K562 (cell line): ENCODE results near the gene MSS51. TPM values are rescaled to one million over a fixed set of nuclear protein-coding genes. Genes with fewer than 3 reads are reported as not detected.
A peak's percentile ranks its signal among the peaks of the same experiment; 100 is the strongest.

Experiments
- ATAC-seq: fragments of 200-7000 bp; cut with Tn5 transposase; 3 replicates; pipeline ENCODE4 v1.9.1; 2020; ENCODE audit warnings: moderate library complexity
- BruUV-seq: library from RNA; stranded (reverse); fragments of 400-500 nt; replicated peaks from 2 replicates; lab custom pipeline; 2021; lab: Mats Ljungman, UMichigan
- CTCF ChIA-PET: fragments of 300-600 bp; formaldehyde crosslinking; extraction: SDS; loops from one replicate; lab custom pipeline; 2021; ENCODE audit warnings: low intra/inter-chr PET ratio; lab: Yijun Ruan, JAX
- POLR2A ChIA-PET: fragments of 300-600, 350-650 bp; sonication (Branson Sonifier 250); formaldehyde crosslinking; extraction: SDS; loops from one replicate; lab custom pipeline; 2021; ENCODE audit warnings: antibody characterized with exemption, inconsistent platforms; lab: Yijun Ruan, JAX
- DNase-seq, 4 experiments: peaks; one replicate each; pipeline versions ENCODE4 v3.0.0 to v3.0.0-alpha.2; 2011 to 2018; ENCODE audit warnings: low spot score in 3 of 4, mixed read lengths in 3 of 4; ENCODE audit errors: extremely low read depth in 1 of 4
- FAIRE-seq: peaks from 2 replicates; lab custom pipeline; 2011; peaks lifted over from hg19 to GRCh38; lab: Jason Lieb, UNC
- H2AFZ ChIP-seq: 2 replicates; pipeline ENCODE4 v1.6.0; 2011; ENCODE audit warnings: low read depth, low read length, control low read depth, inconsistent platforms
- H3K27ac ChIP-seq: fragments of 200-600 bp; 3 replicates; pipeline ENCODE4 v1.8.0; 2011; ENCODE audit warnings: low read depth, mild to moderate bottlenecking, control low read depth, inconsistent platforms, low read length, moderate library complexity, mixed read lengths; ENCODE audit errors: extremely low read depth
- H3K27me3 ChIP-seq, 2 experiments: fragments of 300-600 bp in 1 of 2; 2 replicates in 1 of 2; 3 replicates in 1 of 2; pipeline versions ENCODE4 v1.6.0 to v1.8.0; 2011; ENCODE audit warnings: inconsistent platforms in 2 of 2, low read length in 2 of 2, mild to moderate bottlenecking in 1 of 2, mixed read lengths in 1 of 2, moderate library complexity in 1 of 2; ENCODE audit not compliant: control insufficient read depth in 2 of 2, insufficient read depth in 2 of 2
- H3K36me3 ChIP-seq: fragments of 300-600 bp; 3 replicates; pipeline ENCODE4 v1.8.0; 2011; ENCODE audit warnings: mild to moderate bottlenecking, low read length, inconsistent platforms; ENCODE audit not compliant: control insufficient read depth, insufficient read depth
- H3K4me1 ChIP-seq, 2 experiments: fragments of 200-600 bp in 1 of 2; replicated peaks in 1 of 2; 2 replicates in 1 of 2; 3 replicates in 1 of 2; pipeline versions ENCODE4 v1.5.1 to v1.8.0; 2011; ENCODE audit warnings: inconsistent platforms in 2 of 2, low read length in 2 of 2, mild to moderate bottlenecking in 1 of 2, mixed read lengths in 1 of 2, moderate library complexity in 1 of 2; ENCODE audit not compliant: control insufficient read depth in 2 of 2, insufficient read depth in 2 of 2
- H3K4me2 ChIP-seq: 2 replicates; pipeline ENCODE4 v1.6.1; 2011; ENCODE audit warnings: low read length, control low read depth, inconsistent platforms, mixed read lengths; ENCODE audit not compliant: insufficient read depth
- H3K4me3 ChIP-seq: fragments of 200-600 bp; sonication (generic), shearing (Covaris generic); 2 replicates; pipeline ENCODE4 v1.5.1; 2016; ENCODE audit warnings: control low read depth, inconsistent platforms
- H3K79me2 ChIP-seq: fragments of 200-600 bp; 3 replicates; pipeline ENCODE4 v1.8.0; 2011; ENCODE audit warnings: low read length, inconsistent platforms; ENCODE audit not compliant: control insufficient read depth, insufficient read depth
- H3K9ac ChIP-seq, 2 experiments: 2 replicates each; pipeline versions ENCODE4 v1.6.0 to v1.6.1; 2011; ENCODE audit warnings: low read depth in 2 of 2, low read length in 2 of 2, control low read depth in 1 of 2, inconsistent platforms in 1 of 2, mild to moderate bottlenecking in 1 of 2, mixed read lengths in 1 of 2; ENCODE audit not compliant: insufficient read depth in 1 of 2
- H3K9me1 ChIP-seq: one replicate; pipeline ENCODE4 v1.6.0; 2011; ENCODE audit warnings: inconsistent platforms, mild to moderate bottlenecking, low read length, moderate library complexity; ENCODE audit not compliant: control insufficient read depth, insufficient read depth
- H3K9me3 ChIP-seq: replicated peaks from 2 replicates; pipeline ENCODE4 v1.5.1; 2011; ENCODE audit warnings: low read depth, low read length, inconsistent platforms; ENCODE audit not compliant: control insufficient read depth, insufficient read depth
- H4K20me1 ChIP-seq: replicated peaks from 2 replicates; pipeline ENCODE4 v1.6.1; 2011; ENCODE audit warnings: low read length, inconsistent platforms, mixed read lengths; ENCODE audit not compliant: control insufficient read depth, insufficient read depth
- CBFA2T3 ChIP-seq: fragments of 450-650 bp; IDR thresholded peaks from 2 replicates; pipeline ENCODE4 v1.6.1; 2017
- CGGBP1 ChIP-seq: fragments of 250-450 bp; sonication (Bioruptor Pico); IDR thresholded peaks from 2 replicates; pipeline ENCODE4 v1.9.0; 2021; ENCODE audit warnings: mild to moderate bottlenecking
- CHAMP1 ChIP-seq: fragments of 450-650 bp; IDR thresholded peaks from 2 replicates; pipeline ENCODE4 v1.6.1; 2016; ENCODE audit warnings: mild to moderate bottlenecking
- GTF3C2 ChIP-seq: IDR thresholded peaks from 3 replicates; pipeline ENCODE4 v1.6.1; 2011; ENCODE audit warnings: borderline replicate concordance, mild to moderate bottlenecking, moderate library complexity; ENCODE audit not compliant: insufficient read length; ENCODE audit errors: extremely low read depth
- NCOR1 ChIP-seq: fragments of 450-650 bp; IDR thresholded peaks from 2 replicates; pipeline ENCODE4 v1.6.1; 2016; ENCODE audit warnings: mild to moderate bottlenecking, moderate library complexity
- NFRKB ChIP-seq: fragments of 450-650 bp; IDR thresholded peaks from 2 replicates; pipeline ENCODE4 v1.6.1; 2016; ENCODE audit warnings: low read depth
- NKRF ChIP-seq: fragments of 450-650 bp; IDR thresholded peaks from 2 replicates; pipeline ENCODE4 v1.6.1; 2016; ENCODE audit warnings: borderline replicate concordance
- PHTF2 ChIP-seq: fragments of 250-450 bp; sonication (Bioruptor Pico); IDR thresholded peaks from 2 replicates; pipeline ENCODE4 v1.5.0; 2021; ENCODE audit warnings: mild to moderate bottlenecking
- RBM34 ChIP-seq: fragments of 200-400 bp; formaldehyde crosslinking; IDR thresholded peaks from 2 replicates; pipeline ENCODE4 v1.6.1; 2018; ENCODE audit warnings: low read length, borderline replicate concordance; ENCODE audit not compliant: insufficient read depth
- SRSF1 ChIP-seq: fragments of 200-400 bp; formaldehyde crosslinking; IDR thresholded peaks from 2 replicates; pipeline ENCODE4 v1.6.1; 2017; ENCODE audit warnings: mild to moderate bottlenecking, low read depth, low read length, moderate library complexity
- TAF7 ChIP-seq: fragments of 450-650 bp; IDR thresholded peaks from 2 replicates; pipeline ENCODE4 v1.6.1; 2016; ENCODE audit warnings: missing genetic modification characterization, missing compliant biosample characterization
- TBP ChIP-seq: optimal IDR thresholded peaks from 2 replicates; pipeline ENCODE3; 2011; ENCODE audit warnings: low read depth, low read length, improper control_type of control experiment
- TSC22D4 ChIP-seq: fragments of 450-650 bp; IDR thresholded peaks from 2 replicates; pipeline ENCODE4 v1.6.1; 2016; ENCODE audit warnings: missing genetic modification characterization, missing biosample characterization, control low read depth
- ZNF134 ChIP-seq: fragments of 250-450 bp; sonication (Bioruptor Pico); conservative IDR thresholded peaks from 2 replicates; pipeline ENCODE4 v1.4.0; 2020
- ZNF165 ChIP-seq: fragments of 250-450 bp; sonication (Bioruptor Pico); IDR thresholded peaks from 2 replicates; pipeline ENCODE4 v1.4.0; 2020; ENCODE audit warnings: borderline replicate concordance
- ZNF184 ChIP-seq: sonication (generic); formaldehyde crosslinking; IDR thresholded peaks from 2 replicates; pipeline ENCODE4 v1.5.0; 2020; ENCODE audit warnings: missing genetic modification reagents
- ZNF354B ChIP-seq: fragments of 250-450 bp; sonication (Bioruptor Pico); IDR thresholded peaks from 2 replicates; pipeline ENCODE4 v1.4.0; 2020
- WGBS: fragments of 100-300 bp; shearing (Covaris generic); methylation state at CpG from one replicate; pipeline ENCODE4 v1.1.6; 2016; ENCODE audit warnings: low coverage, mixed read lengths; ENCODE audit not compliant: insufficient coverage; ENCODE audit errors: missing lambda C conversion rate; 5-methylcytosine and 5-hydroxymethylcytosine counted together
- in situ Hi-C: fragments of 300-500 bp; cut with MboI; formaldehyde crosslinking; loops from 4 replicates; pipeline ENCODE4 v1.15.0; 2018; ENCODE audit warnings: inconsistent platforms, mixed read lengths
- intact Hi-C: fragments of 100-400 bp; cut with micrococcal nuclease; formaldehyde crosslinking; loops from 2 replicates; pipeline ENCODE4 v1.14.2; 2022
- polyA plus RNA-seq, 8 experiments: library from polyadenylated mRNA; depleted of rRNA in 4 of 8; stranded (reverse) in 5 of 8; unstranded in 3 of 8; fragments of >200 nt; fragmentation: Nextera tagmentation in 2 of 8; fragmentation: Illumina TruSeq in 1 of 8; extraction: Ambion mirVana in 2 of 8; extraction: Trizol in 1 of 8; gene quantifications; 2 replicates each; pipeline versions ENCODE4 v1.2.1 to v1.2.3, GENCODE V29; 2011 to 2014; ENCODE audit warnings: inconsistent platforms in 1 of 8, missing spikeins in 1 of 8
- total RNA-seq, 7 experiments: library from RNA; depleted of rRNA in 6 of 7; stranded (reverse); fragments of >200 nt in 6 of 7; fragmentation: Illumina TruSeq in 2 of 7; extraction: Trizol in 2 of 7; gene quantifications; 2 replicates each; pipeline versions ENCODE4 v1.2.1 to v1.2.3, GENCODE V29; 2011 to 2021; ENCODE audit warnings: low replicate concordance in 1 of 7

MSS51 gene
- total and polyA plus RNA-seq, 9 of the 15 experiments (the other 6 are each of a cell fraction or from before 2014, with no cell fraction given), result 0.28 to 1.8 (median 1.2) TPM

- no peak for TF ChIP-seq NKRF
- TF ChIP-seq TSC22D4 (tag), result no peak
- no peak for TF ChIP-seq ZNF134 (CRISPR knock-in tag)
- no peak for TF ChIP-seq SRSF1
- TF ChIP-seq PHTF2 (CRISPR knock-in tag), result no peak
- TF ChIP-seq TBP, result no peak
- no peak for TF ChIP-seq TAF7 (tag)
- no peak for TF ChIP-seq ZNF184 (CRISPR knock-in tag)
These were observed at the start of gene MSS51 (continued) for GRCh38 chr10:73433538-73433867.

- intact Hi-C loops (no loop called here), in situ Hi-C loops (no loop called here)
- H4K20me1 ChIP-seq, result no peaks in the 10 kb centered on the region
- ChIA-PET CTCF (no interaction called here), POLR2A (no interaction called here)
- no peak overlapping the region for H3K4me2 ChIP-seq
- peaks cover 8% of the 10 kb centered on the region; the same call in 1 of the 3 replicates for H3K79me2 ChIP-seq
- H3K9ac ChIP-seq, result no peak overlapping the region
- WGBS, result 76% methylated on average over 6 of the region's 7 CpGs
- H3K9me1 ChIP-seq, result no peaks in the 10 kb centered on the region
- no peaks in the 10 kb centered on the region for H3K4me1 ChIP-seq
- no peak overlapping the region for H3K27ac ChIP-seq
- no peak overlapping the region for H2AFZ ChIP-seq
- ATAC-seq, result no peak
- no peaks in the 10 kb centered on the region for H3K27me3 ChIP-seq
- peaks cover 44% of the 10 kb centered on the region for H3K36me3 ChIP-seq
- no peaks in the 10 kb centered on the region for H3K9me3 ChIP-seq
- no TSS peak for BruUV-seq
- DNase-seq, result no peak
- no peak overlapping the region for H3K4me3 ChIP-seq
- peak; percentile 69 for FAIRE-seq
- TF ChIP-seq ZNF354B (CRISPR knock-in tag) (no peak), NCOR1 (no peak), ZNF165 (CRISPR knock-in tag) (no peak), RBM34 (no peak), CHAMP1 (no peak), CGGBP1 (CRISPR knock-in tag) (no peak), GTF3C2 (no peak), CBFA2T3 (no peak), NFRKB (no peak)
These were observed 46.8 kb upstream of the MSS51 start for GRCh38 chr10:73480158-73480557.
